ENCODE measurements around the gene PPP2R1B. TPM values are rescaled to one million over a fixed set of nuclear protein-coding genes. Genes with fewer than 3 reads are reported as not detected.
"Not testable (repeated sequence)": the region's sequence is repeated elsewhere in the genome, so short reads cannot be mapped to it uniquely, and the experiment has no call there.

Gene PPP2R1B
- total RNA-seq, 1 experiment from 2014 or later = 109 TPM

- no peaks in the 10 kb centered on the region for H3K27me3 Mint-ChIP-seq (ENCODE audit: insufficient read depth, unreplicated experiment)
- H3K27ac Mint-ChIP-seq (ENCODE audit: unreplicated experiment) = peak overlapping the region; percentile 14
- H3K36me3 ChIP-seq (ENCODE audit: control insufficient read depth, insufficient read depth, low read length) = peaks cover 12% of the 10 kb centered on the region
- CTCF ChIA-PET = interaction anchor here (0.7 to 0.9 kb wide), 2 partner anchors 59 to 115 kb away, joined by 3 read pairs; no protein-coding TSS in a partner anchor
- intact Hi-C loops (cut with micrococcal nuclease; ENCODE audit: unreplicated experiment) = loop anchor here (1.0 to 5.0 kb wide), 2 partner anchors 115 to 123 kb away; no protein-coding TSS in a partner anchor
- H3K4me3 Mint-ChIP-seq (ENCODE audit: unreplicated experiment) = no peak overlapping the region
- POLR2A ChIA-PET = interaction anchor here (0.5 kb wide), 1 partner anchor 116 kb away, joined by 3 read pairs; no protein-coding TSS in a partner anchor
- peaks cover 86% of the 10 kb centered on the region for H3K36me3 Mint-ChIP-seq (ENCODE audit: insufficient read depth, unreplicated experiment)
- no peaks in the 10 kb centered on the region for H3K27me3 ChIP-seq (replicated peaks; ENCODE audit: control insufficient read depth, insufficient read depth, low read length)
- H3K4me1 Mint-ChIP-seq (ENCODE audit: low read depth, unreplicated experiment) = peaks cover 15% of the 10 kb centered on the region
- no peak for TF ChIP-seq CTCF (IDR thresholded peaks at IDR 0.05; ENCODE audit: insufficient read depth in 1 of 2, low read depth in 1 of 2, low read length in 1 of 2, severe bottlenecking in 1 of 2, unreplicated experiment in 1 of 2)
- BruUV-seq (replicated peaks) = no TSS peak
- DNase-seq = no peak
- no peak overlapping the region for H3K4me3 ChIP-seq (ENCODE audit: low read depth, low read length)
- no peaks in the 10 kb centered on the region for H3K9me3 Mint-ChIP-seq (ENCODE audit: unreplicated experiment)
- peaks cover 5% of the 10 kb centered on the region; the same call in 1 of the 2 replicates for H3K4me1 ChIP-seq
- no peaks in the 10 kb centered on the region for H3K9me3 ChIP-seq
Observed at GRCh38 chr11:111718859-111719258, 47.3 kb downstream of the PPP2R1B start.

GRCh38 chr11:111718436-111718835, 47.8 kb downstream of the PPP2R1B start:
- ChIA-PET POLR2A (interaction anchor here (0.5 kb wide), 1 partner anchor 116 kb away, joined by 3 read pairs; no protein-coding TSS in a partner anchor), CTCF (interaction anchor here (0.6 to 0.9 kb wide), 3 partner anchors 12 to 114 kb away, joined by 3 to 6 read pairs (median 3); no protein-coding TSS in a partner anchor)
- Mint-ChIP-seq H3K27me3 (ENCODE audit: insufficient read depth, unreplicated experiment) (no peaks in the 10 kb centered on the region), H3K4me3 (ENCODE audit: unreplicated experiment) (no peak overlapping the region), H3K9me3 (ENCODE audit: unreplicated experiment) (no peaks in the 10 kb centered on the region), H3K27ac (ENCODE audit: unreplicated experiment) (peak overlapping the region; percentile 14), H3K36me3 (ENCODE audit: insufficient read depth, unreplicated experiment) (peaks cover 86% of the 10 kb centered on the region), H3K4me1 (ENCODE audit: low read depth, unreplicated experiment) (peaks cover 15% of the 10 kb centered on the region)
- TF ChIP-seq CTCF (IDR thresholded peaks at IDR 0.05; ENCODE audit: insufficient read depth in 1 of 2, low read depth in 1 of 2, low read length in 1 of 2, severe bottlenecking in 1 of 2, unreplicated experiment in 1 of 2) = no peak
- intact Hi-C loops (cut with micrococcal nuclease; ENCODE audit: unreplicated experiment) = loop anchor here (1.0 to 5.0 kb wide), 2 partner anchors 114 to 124 kb away; no protein-coding TSS in a partner anchor
- BruUV-seq (replicated peaks) = no TSS peak
- peaks cover 5% of the 10 kb centered on the region; the same call in 1 of the 2 replicates for H3K4me1 ChIP-seq
- H3K36me3 ChIP-seq (ENCODE audit: control insufficient read depth, insufficient read depth, low read length) = peaks cover 11% of the 10 kb centered on the region
- no peak overlapping the region for H3K4me3 ChIP-seq (ENCODE audit: low read depth, low read length)
- H3K27me3 ChIP-seq (replicated peaks; ENCODE audit: control insufficient read depth, insufficient read depth, low read length) = no peaks in the 10 kb centered on the region
- no peaks in the 10 kb centered on the region for H3K9me3 ChIP-seq
- peak in 1 of 2 experiments; percentile 41 for DNase-seq

- peaks cover 11% of the 10 kb centered on the region for H3K36me3 ChIP-seq (ENCODE audit: control insufficient read depth, insufficient read depth, low read length)
- H3K4me3 Mint-ChIP-seq (ENCODE audit: unreplicated experiment); BruUV-seq (replicated peaks); H3K27me3 Mint-ChIP-seq (ENCODE audit: insufficient read depth, unreplicated experiment); CTCF ChIA-PET; POLR2A ChIA-PET; H3K9me3 Mint-ChIP-seq (ENCODE audit: unreplicated experiment); H3K4me1 ChIP-seq; H3K9me3 ChIP-seq; H3K4me3 ChIP-seq (ENCODE audit: low read depth, low read length); H3K27me3 ChIP-seq (replicated peaks; ENCODE audit: control insufficient read depth, insufficient read depth, low read length); DNase-seq: not testable (repeated sequence)
- intact Hi-C loops (cut with micrococcal nuclease; ENCODE audit: unreplicated experiment) = loop anchor here (1.0 to 5.0 kb wide), 2 partner anchors 113 to 125 kb away; no protein-coding TSS in a partner anchor
- Mint-ChIP-seq H3K36me3 (ENCODE audit: insufficient read depth, unreplicated experiment) (peaks cover 83% of the 10 kb centered on the region), H3K27ac (ENCODE audit: unreplicated experiment) (peak overlapping the region; percentile 14), H3K4me1 (ENCODE audit: low read depth, unreplicated experiment) (peaks cover 15% of the 10 kb centered on the region)
Observed at GRCh38 chr11:111717660-111718059, 48.5 kb downstream of the PPP2R1B start.
